ENCODE measurements around the gene ZNF577.
"Not testable (repeated sequence)": the region's sequence is repeated elsewhere in the genome, so short reads cannot be mapped to it uniquely, and the experiment has no call there.

The ZNF577 gene

DNA sequence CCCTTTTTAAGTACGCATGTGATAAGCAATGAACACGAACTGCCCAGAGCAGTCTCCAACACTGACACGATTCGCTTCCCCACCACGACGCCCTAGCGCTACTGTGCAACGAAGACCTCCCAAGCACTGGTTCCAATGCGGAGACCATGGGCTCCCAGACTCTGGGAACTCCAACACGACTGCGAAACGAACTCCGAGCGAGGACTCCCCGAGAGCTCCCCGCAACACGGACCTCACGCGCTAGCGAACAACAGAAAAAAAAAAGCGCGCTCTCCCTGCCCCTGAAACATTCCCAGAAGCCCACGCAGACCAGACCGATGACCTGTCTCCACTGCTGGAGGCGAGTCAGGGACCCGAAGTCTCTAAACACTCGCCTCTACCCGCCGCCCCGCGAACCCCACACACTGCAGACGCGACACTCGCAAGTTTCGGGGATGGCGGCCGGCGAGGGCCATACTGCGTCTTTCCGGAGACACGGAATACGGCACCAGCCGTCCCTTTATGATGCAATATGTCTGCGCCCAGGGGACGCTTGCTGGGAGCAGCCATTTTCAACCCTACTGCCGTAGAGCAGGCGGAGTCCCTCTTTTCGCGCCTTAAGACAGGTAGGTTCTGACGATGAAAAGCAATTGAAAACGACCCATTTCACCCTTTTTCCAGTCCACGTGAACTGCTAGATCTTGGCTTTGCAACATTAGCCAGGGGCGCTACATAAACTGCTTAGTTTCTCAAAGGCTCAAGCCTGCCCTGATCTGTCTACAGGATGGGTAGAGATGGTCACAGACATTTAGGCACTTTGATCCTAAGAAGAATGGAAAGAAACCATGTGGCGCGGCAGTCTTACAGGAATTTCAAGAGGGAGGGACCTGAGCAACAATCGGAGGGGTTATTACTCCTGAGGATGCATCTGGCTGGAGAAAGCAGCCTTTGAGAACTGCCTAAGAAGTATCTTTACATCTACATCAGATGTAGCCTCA, at the start of gene ZNF577:
Gene ZNF577 (minus strand): TSS at position 430 of the 977 bp plus-strand sequence. CDS start 7,569 bp downstream, outside the sequence.
- peak; percentile 36 for DNase-seq (ENCODE audit: low read depth)

- DNase-seq (ENCODE audit: low read depth), result no peak
Observed at GRCh38 chr19:51931921-51932320, 44.2 kb upstream of the ZNF577 start.

GRCh38 chr19:51927859-51928258, 40.1 kb upstream of the ZNF577 start:
- DNase-seq (ENCODE audit: low read depth), result no peak

DNA sequence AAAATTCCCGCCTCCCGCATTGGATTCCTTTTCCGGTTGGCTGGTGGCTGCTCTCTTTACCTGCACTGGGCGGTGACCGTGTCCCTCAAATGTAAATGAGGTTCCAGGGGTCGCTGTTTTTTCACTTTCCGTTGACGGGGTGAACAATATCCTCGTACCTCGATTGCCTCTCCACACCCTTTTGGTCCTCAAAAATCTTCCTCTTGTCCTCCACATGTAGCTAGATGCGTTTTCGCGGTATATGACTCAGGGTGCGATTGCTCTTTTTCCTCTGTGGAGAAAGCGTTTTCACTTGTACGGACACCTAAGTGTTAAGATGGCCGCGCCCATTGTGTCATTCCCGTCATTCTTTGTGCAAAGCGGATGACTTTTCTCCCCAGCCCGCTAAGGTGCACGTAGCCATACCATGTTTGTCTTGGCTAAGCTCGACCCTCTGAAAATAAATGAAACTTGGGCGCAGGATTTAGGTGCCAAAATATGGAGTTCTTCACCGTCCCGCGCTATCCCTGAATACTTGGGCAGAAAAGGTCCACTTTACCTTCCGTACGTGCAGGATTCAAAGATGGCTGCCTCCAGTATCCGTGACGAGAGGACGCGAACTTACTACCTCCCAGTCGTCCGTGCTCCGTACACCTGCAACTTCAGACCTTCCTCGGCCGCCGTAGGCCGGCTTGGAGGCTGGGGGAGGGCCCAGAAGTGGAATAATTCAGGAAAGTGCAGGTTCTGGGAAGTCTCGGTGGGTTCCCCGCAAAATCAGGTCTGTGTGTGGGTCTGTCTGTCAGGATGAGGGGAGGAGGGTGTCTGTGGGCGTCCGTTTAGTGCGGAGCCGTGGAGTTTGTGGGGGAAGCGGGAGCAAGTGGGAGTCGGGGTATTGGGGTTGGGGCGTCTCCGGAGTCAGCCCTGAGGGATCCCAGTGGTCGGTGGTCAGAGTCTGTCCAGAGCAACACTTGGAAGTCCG, 39.3 kb upstream of the ZNF577 start, which contains the start of gene ZNF613:
Gene ZNF613 (plus strand): TSS at position 689 of the 958 bp plus-strand sequence. CDS start 8,749 bp downstream, outside the sequence.
- peak; percentile 67 for DNase-seq (ENCODE audit: low read depth)

DNA sequence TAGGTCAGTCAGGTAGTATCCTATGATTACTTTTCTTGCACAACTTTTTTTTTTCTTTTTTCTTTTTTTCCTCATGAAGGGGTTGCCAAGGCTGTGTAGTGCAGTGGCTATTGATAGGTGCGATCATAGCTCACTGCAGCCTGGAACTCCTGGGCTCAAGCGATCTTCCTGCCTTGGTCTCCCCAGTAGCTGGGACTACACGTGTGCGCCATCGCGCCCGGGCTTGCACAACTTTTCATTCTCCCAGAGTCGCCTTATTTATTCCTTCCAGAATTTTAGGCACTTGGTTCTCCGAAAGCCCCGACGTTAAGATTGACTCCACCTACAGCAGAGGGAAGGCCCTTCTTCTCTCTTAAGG, 38.7 kb upstream of the ZNF577 start:
- DNase-seq (ENCODE audit: low read depth), result no peak

DNA sequence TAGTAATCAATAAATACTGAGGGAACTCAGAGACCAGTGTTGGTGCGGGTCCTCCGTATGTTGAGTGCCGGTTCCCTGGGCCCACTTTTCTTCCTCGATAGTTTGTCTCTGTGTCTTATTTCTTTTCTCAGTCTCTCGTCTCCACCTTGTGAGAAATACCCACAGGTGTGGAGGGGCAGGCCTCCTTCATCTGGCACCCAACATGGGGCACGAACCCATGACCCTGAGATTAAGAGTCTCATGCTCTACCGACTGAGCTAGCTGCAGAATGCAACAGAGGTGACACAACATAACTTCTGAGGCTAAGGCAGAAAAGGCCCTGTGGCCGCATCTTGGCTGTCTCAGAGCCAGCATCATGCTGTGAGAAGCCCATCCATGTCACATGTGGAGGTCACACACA, 34.2 kb upstream of the ZNF577 start:
- DNase-seq (ENCODE audit: low read depth), result no peak

DNA sequence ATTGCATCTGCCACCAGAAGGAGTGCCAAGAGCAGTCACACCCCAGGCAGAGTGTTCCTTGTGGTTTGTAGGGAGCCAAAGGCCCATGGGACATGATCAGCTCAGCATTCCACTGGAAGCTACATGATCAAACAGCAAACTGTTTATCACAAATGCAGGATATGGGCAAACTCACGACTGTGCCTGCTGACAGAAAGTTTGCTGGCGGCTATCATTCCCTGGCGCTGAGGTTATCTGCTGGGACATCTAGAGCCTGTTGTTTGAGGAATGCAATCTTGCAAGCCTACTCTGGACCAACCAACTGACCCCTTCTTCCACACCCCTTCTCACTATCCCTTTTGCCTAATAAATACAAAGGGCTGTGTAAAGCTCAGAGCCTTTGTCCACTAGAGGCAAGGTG, 31.9 kb upstream of the ZNF577 start:
- DNase-seq (ENCODE audit: low read depth), result no peak

- DNase-seq (ENCODE audit: low read depth), result no peak
Observed at GRCh38 chr19:51916167-51916566, 28.4 kb upstream of the ZNF577 start.

DNA sequence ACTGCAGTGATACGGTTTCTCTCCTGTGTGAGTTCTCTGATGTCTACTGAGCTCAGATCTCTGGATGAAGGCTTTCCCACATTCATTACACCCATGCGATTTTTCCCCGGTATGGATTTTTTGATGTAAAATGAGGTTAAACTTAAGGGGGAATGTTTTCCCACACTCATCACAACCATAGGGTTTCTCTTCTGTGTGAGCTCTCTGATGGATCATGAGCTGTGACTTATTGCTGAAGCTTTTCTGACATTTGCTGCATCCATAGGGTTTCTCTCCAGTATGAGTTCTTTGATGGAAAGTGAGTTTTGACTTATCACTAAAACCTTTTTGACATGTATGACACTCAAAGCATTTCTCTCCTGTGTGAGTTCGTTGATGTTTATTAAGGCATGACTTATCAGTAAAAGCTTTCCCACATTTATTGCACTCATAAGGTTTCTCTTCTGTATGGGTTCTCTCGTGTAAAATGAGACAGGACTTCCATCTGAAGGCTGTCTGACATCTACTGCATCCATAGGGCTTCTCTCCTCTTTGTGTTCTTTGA, 27.6 kb upstream of the ZNF577 start:
- no peak for DNase-seq (ENCODE audit: low read depth)

DNA sequence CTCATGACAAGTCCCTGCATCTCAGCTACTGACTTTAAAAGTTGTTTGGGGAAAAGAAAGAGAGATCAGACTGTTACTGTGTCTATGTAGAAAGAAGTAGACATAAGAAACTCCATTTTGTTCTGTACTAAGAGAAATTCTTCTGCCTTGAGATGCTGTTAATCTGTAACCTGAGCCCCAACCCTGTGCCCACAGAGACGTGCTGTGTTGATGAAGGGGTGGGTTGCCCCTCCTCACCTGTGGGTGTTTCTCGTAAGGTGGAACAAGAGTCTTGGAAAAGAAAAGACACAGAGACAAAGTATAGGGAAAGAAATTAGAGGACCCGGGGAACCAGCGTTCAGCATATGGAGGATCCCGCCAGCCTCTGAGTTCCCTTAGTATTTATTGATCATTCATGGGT, 20.2 kb upstream of the ZNF577 start:
- not testable (repeated sequence) for DNase-seq (ENCODE audit: low read depth)

DNA sequence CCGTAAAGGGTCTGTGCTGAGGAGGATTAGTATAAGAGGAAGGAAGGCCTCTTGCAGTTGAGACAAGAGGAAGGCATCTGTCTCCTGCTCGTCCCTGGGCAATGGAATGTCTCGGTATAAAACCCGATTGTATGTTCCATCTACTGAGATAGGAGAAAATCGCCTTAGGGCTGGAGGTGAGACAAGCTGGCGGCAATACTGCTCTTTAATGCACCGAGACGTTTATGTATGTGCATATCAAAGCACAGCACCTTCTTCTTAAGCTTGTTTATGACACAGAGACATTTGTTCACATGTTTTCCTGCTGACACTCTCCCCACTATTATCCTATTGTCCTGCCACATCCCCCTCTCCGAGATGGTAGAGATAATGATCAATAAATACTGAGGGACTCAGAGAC, 18.4 kb upstream of the ZNF577 start:
- not testable (repeated sequence) for DNase-seq (ENCODE audit: low read depth)

- DNase-seq (ENCODE audit: low read depth), result not testable (repeated sequence)
Observed at GRCh38 chr19:51905639-51906038, 17.9 kb upstream of the ZNF577 start.

- no peak for DNase-seq (ENCODE audit: low read depth)
Observed at GRCh38 chr19:51905206-51905605, 17.5 kb upstream of the ZNF577 start.

DNA sequence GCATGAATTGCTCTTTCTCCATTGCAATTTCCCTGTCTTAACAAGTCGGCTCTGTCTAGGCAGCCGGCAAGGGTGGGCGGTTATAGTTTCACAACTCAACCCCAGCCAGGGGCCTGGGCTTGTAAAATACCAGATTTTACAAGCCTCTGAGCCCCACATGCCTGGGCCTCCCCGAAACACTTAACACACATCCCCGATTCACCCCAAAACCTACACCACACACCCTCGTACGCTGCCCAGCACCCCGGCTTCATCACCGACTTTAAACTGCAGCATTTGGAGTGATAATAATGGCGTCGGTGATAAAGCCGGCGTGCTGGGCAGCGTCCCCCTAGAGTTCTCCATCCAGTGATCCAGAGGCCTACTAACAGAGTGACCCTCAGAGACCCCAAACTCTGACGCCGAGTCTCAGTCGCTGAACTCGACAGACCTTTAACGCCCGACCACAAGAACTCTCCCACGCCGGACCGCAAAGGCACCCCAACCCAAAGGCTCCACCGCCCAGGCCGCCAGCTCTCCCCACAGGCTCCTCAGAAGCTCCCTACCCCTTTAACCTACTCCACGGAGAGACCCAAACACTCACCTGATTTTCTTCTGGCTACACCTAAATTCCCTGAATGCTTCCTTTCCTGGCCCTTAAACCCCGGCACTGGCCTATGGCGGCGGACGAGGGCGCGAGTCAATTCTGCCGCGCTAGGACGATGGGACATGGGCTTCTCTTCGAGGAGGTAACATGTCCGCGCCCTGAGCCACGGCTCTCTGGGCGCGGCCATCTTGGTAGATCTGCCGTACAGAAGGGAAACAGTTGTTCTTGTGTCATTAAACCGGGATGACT, 16.8 kb upstream of the ZNF577 start, which contains the start of gene ZNF649:
Gene ZNF649 (minus strand): TSS at position 687 of the 835 bp plus-strand sequence. CDS start 4,910 bp downstream, outside the sequence.
- DNase-seq (ENCODE audit: low read depth), result peak; percentile 61

DNA sequence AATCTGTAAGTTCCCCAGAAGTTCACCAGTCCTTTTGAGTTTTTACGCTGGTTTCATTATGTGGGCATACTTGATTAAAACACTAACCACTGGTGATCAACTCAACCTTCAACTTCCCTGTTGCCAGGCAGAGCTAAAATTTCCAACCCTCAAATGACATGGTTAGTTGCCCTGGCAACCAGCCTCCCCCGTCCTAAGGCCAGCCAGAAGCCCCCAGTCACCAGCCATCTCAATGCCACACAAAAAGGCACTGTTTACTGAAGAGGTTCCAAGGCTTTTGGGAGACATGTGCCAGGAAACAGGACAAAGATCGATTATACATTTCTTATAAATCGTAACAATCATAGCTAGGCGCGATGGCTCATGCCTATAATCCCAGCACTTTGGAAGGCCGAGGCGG, 15.4 kb upstream of the ZNF577 start:
- no peak for DNase-seq (ENCODE audit: low read depth)

DNA sequence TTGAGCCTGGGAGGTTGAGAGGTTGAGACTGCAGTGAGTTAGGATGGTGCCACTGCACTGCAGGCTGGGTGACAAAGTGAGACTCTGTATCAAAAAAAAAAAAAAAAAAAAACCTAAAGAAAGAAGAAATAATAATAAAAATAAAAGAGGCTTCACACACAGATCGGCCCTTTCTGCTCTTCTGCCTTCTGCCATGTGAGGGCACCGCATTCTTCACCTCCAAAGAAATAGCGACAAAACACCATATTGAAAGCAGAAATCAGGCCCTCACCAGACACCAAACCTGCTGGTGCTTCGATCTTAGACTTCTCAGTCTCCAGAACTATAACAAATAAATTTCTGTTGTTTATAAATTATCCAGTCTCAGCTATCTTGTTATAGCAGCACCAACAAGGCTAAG, 14.1 kb upstream of the ZNF577 start:
- no peak for DNase-seq (ENCODE audit: low read depth)

GRCh38 chr19:51891193-51891747, 3.5 kb upstream of the ZNF577 start:
- no peak for DNase-seq (ENCODE audit: low read depth)

DNA sequence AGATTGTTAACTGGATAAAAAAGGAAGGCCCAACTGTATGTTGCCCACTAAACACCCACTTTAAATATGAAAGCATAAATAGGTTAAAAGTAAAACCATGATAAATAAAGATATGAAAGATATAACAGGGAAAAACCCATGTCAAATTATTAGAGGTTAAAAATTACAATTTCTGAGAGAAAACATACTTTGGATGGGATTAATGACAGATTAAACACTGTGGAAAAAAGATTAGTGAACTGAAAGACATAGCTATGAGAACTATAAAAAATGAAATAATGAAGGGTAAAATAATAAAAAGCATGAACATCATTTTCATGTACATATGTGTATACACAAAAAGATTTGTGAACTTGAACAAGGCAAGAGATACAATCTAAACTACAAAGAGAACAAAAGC, 2.2 kb upstream of the ZNF577 start:
- DNase-seq (ENCODE audit: low read depth), result no peak

GRCh38 chr19:51884713-51885112, 3.0 kb downstream of the ZNF577 start:
- DNase-seq (ENCODE audit: low read depth), result no peak

GRCh38 chr19:51882518-51882917, 5.2 kb downstream of the ZNF577 start:
- DNase-seq (ENCODE audit: low read depth), result no peak

DNA sequence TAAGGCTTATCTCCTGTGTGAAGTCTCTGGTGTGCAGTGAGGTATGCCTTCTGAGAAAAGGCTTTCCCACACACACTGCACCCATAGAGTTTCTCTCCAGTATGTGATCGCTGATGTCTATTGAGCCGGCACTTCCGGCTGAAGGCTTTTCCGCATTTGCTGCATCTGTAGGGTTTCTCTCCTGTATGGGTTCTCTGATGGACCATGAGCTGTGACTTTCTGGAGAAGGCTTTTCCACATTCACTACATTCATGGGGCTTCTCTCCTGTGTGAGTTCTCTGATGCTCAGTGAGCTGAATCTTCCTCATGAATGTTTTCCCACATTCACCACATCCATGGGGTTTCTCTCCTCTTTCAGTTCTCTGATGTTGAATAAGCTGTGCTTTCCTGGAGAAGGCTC, 14.7 kb downstream of the ZNF577 start:
- no peak for DNase-seq (ENCODE audit: low read depth)

Measured in activated T-helper 1 cell treated with Interleukin-2 at 50 U/mL for 16 hours (primary cell).